HepG2 (cell line): ENCODE results near the gene UBC. TPM values are rescaled to one million over a fixed set of nuclear protein-coding genes. Genes with fewer than 3 reads are reported as not detected.

Experiments
- AGO2 ChIP-seq: fragments of 200-400 bp; formaldehyde crosslinking; optimal IDR thresholded peaks from 2 replicates; pipeline ENCODE3; 2017; ENCODE audit warnings: mild to moderate bottlenecking, low read depth, low read length, moderate library complexity
- E2F2 ChIP-seq: sonication (generic); formaldehyde crosslinking; IDR thresholded peaks from 2 replicates; pipeline ENCODE4 v1.4.0; 2020; ENCODE audit warnings: missing genetic modification reagents, borderline replicate concordance
- FOSL2 ChIP-seq: sonication (generic); formaldehyde crosslinking; IDR thresholded peaks from 2 replicates; pipeline ENCODE4 v1.4.0; 2020; ENCODE audit warnings: missing genetic modification reagents
- FOXO1 ChIP-seq: sonication (generic); formaldehyde crosslinking; IDR thresholded peaks from 2 replicates; pipeline ENCODE4 v1.4.0; 2020; ENCODE audit warnings: missing genetic modification reagents
- NFIC ChIP-seq: IDR thresholded peaks from 2 replicates; pipeline ENCODE4 v1.6.1; 2012; ENCODE audit warnings: mild to moderate bottlenecking, low read length, inconsistent platforms
- NPAS2 ChIP-seq: sonication (generic); formaldehyde crosslinking; IDR thresholded peaks from 2 replicates; pipeline ENCODE4 v1.8.0; 2022; ENCODE audit warnings: mild to moderate bottlenecking, missing genetic modification reagents, borderline replicate concordance
- PRDM15 ChIP-seq: sonication (generic); formaldehyde crosslinking; IDR thresholded peaks from 2 replicates; pipeline ENCODE4 v1.4.0; 2020; ENCODE audit warnings: missing genetic modification reagents
- SNAPC2 ChIP-seq: sonication (generic); formaldehyde crosslinking; IDR thresholded peaks from 2 replicates; pipeline ENCODE4 v1.8.1; 2022; ENCODE audit warnings: mild to moderate bottlenecking, missing genetic modification reagents
- SP4 ChIP-seq: sonication (generic); formaldehyde crosslinking; IDR thresholded peaks from 2 replicates; pipeline ENCODE4 v1.8.1; 2023; ENCODE audit warnings: mild to moderate bottlenecking, missing genetic modification reagents
- TFAP4 ChIP-seq: sonication (generic); IDR thresholded peaks from 2 replicates; pipeline ENCODE4 v1.6.1; 2016; ENCODE audit warnings: low read depth, borderline replicate concordance
- ZBTB44 ChIP-seq: sonication (generic); formaldehyde crosslinking; IDR thresholded peaks from 2 replicates; pipeline ENCODE4 v1.4.0; 2020; ENCODE audit warnings: missing genetic modification reagents
- ZFP37 ChIP-seq: sonication (generic); formaldehyde crosslinking; IDR thresholded peaks from 2 replicates; pipeline ENCODE4 v1.4.0; 2020; ENCODE audit warnings: missing genetic modification reagents, borderline replicate concordance
- ZNF558 ChIP-seq: sonication (generic); formaldehyde crosslinking; IDR thresholded peaks from 2 replicates; pipeline ENCODE4 v1.9.0; 2022; ENCODE audit warnings: mild to moderate bottlenecking, missing genetic modification reagents, borderline replicate concordance
- ZNF564 ChIP-seq: sonication (generic); formaldehyde crosslinking; IDR thresholded peaks from 2 replicates; pipeline ENCODE4 v1.8.1; 2023; ENCODE audit warnings: mild to moderate bottlenecking, missing genetic modification reagents
- ZNF670 ChIP-seq: sonication (generic); formaldehyde crosslinking; IDR thresholded peaks from 2 replicates; pipeline ENCODE4 v1.8.0; 2022; ENCODE audit warnings: mild to moderate bottlenecking, missing genetic modification reagents, borderline replicate concordance
- ZNF678 ChIP-seq: sonication (generic); formaldehyde crosslinking; IDR thresholded peaks from 2 replicates; pipeline ENCODE4 v1.4.0; 2020; ENCODE audit warnings: mild to moderate bottlenecking, missing genetic modification reagents
- ZNF816 ChIP-seq: sonication (generic); formaldehyde crosslinking; IDR thresholded peaks from 2 replicates; pipeline ENCODE4 v1.8.0; 2022; ENCODE audit warnings: missing genetic modification reagents, mild to moderate bottlenecking, borderline replicate concordance
- polyA plus RNA-seq, 8 experiments: library from polyadenylated mRNA; depleted of rRNA in 3 of 8; stranded (reverse) in 7 of 8; unstranded in 1 of 8; fragments of >200 nt; fragmentation: Illumina TruSeq in 4 of 8; extraction: Trizol in 4 of 8; gene quantifications; 2 replicates each; pipeline versions ENCODE4 v1.2.1 to v1.2.3, GENCODE V29; 2011 to 2016; ENCODE audit warnings: low read depth in 4 of 8, missing spikeins in 1 of 8, mixed read lengths in 1 of 8; ENCODE audit not compliant: insufficient read depth in 1 of 8
- total RNA-seq, 5 experiments: library from RNA; depleted of rRNA; stranded (reverse); fragments of >200 nt; fragmentation: Illumina TruSeq; extraction: Trizol; gene quantifications; 2 replicates each; pipeline ENCODE4 v1.2.3, GENCODE V29; 2016; ENCODE audit warnings: low read depth in 1 of 5
- TF ChIP-seq, protein P1 (sequence below): sonication (generic); formaldehyde crosslinking; IDR thresholded peaks from 2 replicates; pipeline ENCODE4 v1.5.0; 2020; ENCODE audit warnings: missing genetic modification reagents

UBC gene
- total and polyA plus RNA-seq, 2 of the 13 experiments (the other 11 are each of a cell fraction or from before 2014, with no cell fraction given) = 805 to 1,432 TPM

- TF ChIP-seq ZBTB44 (CRISPR knock-in tag) (no peak), E2F2 (CRISPR knock-in tag) (no peak), PRDM15 (CRISPR knock-in tag) (0 out of 2 replicates have a peak, but pooled peaks have one; percentile 12), SNAPC2 (CRISPR knock-in tag) (0 out of 2 replicates have a peak, but pooled peaks have one; percentile 26), ZNF670 (peak; percentile 54; the same call in 1 of the 2 replicates), ZNF564 (CRISPR knock-in tag) (no peak), ZNF816 (CRISPR knock-in tag) (0 out of 2 replicates have a peak, but pooled peaks have one; percentile 67), ZNF558 (CRISPR knock-in tag) (no peak), ZFP37 (CRISPR knock-in tag) (peak; percentile 36; the same call in 1 of the 2 replicates), ZNF678 (CRISPR knock-in tag) (no peak), NPAS2 (CRISPR knock-in tag) (no peak), SP4 (CRISPR knock-in tag) (no peak), AGO2 (peak; percentile 54), FOXO1 (no peak), TFAP4 (no peak), NFIC (peak; percentile 53; the same call in 1 of the 2 replicates), FOSL2 (CRISPR knock-in tag) (no peak)
- TF ChIP-seq, protein P1, sequence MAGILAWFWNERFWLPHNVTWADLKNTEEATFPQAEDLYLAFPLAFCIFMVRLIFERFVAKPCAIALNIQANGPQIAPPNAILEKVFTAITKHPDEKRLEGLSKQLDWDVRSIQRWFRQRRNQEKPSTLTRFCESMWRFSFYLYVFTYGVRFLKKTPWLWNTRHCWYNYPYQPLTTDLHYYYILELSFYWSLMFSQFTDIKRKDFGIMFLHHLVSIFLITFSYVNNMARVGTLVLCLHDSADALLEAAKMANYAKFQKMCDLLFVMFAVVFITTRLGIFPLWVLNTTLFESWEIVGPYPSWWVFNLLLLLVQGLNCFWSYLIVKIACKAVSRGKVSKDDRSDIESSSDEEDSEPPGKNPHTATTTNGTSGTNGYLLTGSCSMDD (CRISPR knock-in tag) = no peak
Measured at GRCh38 chr12:124910561-124911478, 3.6 kb downstream of the UBC start (continued).
